ENCODE results near the gene VAMP3.
A peak's percentile ranks its signal among the peaks of the same experiment; 100 is the strongest.

The VAMP3 gene

GRCh38 chr1:7751174-7751573, 19.9 kb upstream of the VAMP3 start:
- TF ChIP-seq ZNF274 (IDR thresholded peaks at IDR 0.05; ENCODE audit: low read depth, low read length): no peak
- TF ChIP-seq YY1 (IDR thresholded peaks at IDR 0.05; ENCODE audit: insufficient read depth, insufficient read length): no peak
- TF ChIP-seq SUZ12 (IDR thresholded peaks at IDR 0.05; ENCODE audit: extremely low read depth, insufficient read depth, insufficient read length): no peak
- H3K36me3 ChIP-seq (ENCODE audit: insufficient read depth, insufficient read length, low read length): peaks cover 19% of the 10 kb centered on the region
- no peak overlapping the region for H3K9ac ChIP-seq (ENCODE audit: insufficient read length, low read depth)
- H3K27me3 ChIP-seq (ENCODE audit: insufficient read depth, insufficient read length): no peaks in the 10 kb centered on the region
- no peak overlapping the region for H3K4me3 ChIP-seq (ENCODE audit: insufficient read length, low read depth)
- H3K4me1 ChIP-seq (ENCODE audit: insufficient read depth, insufficient read length): no peaks in the 10 kb centered on the region
- no peak for DNase-seq (ENCODE audit: low read depth, low spot score)
- no peaks in the 10 kb centered on the region for H3K9me3 ChIP-seq (ENCODE audit: insufficient read depth, low read length)

- H3K4me3 ChIP-seq (ENCODE audit: insufficient read length, low read depth): no peak overlapping the region
- DNase-seq (ENCODE audit: low read depth, low spot score): no peak
Measured at GRCh38 chr1:7752512-7753417, 18.3 kb upstream of the VAMP3 start.

GRCh38 chr1:7753641-7754040, 17.5 kb upstream of the VAMP3 start:
- H3K27me3 ChIP-seq (ENCODE audit: insufficient read depth, insufficient read length): no peaks in the 10 kb centered on the region
- H3K4me3 ChIP-seq (ENCODE audit: insufficient read length, low read depth): no peak overlapping the region
- DNase-seq (ENCODE audit: low read depth, low spot score): no peak
- no peaks in the 10 kb centered on the region for H3K9me3 ChIP-seq (ENCODE audit: insufficient read depth, low read length)
- no peaks in the 10 kb centered on the region for H3K4me1 ChIP-seq (ENCODE audit: insufficient read depth, insufficient read length)
- TF ChIP-seq YY1 (IDR thresholded peaks at IDR 0.05; ENCODE audit: insufficient read depth, insufficient read length): no peak
- no peak for TF ChIP-seq SUZ12 (IDR thresholded peaks at IDR 0.05; ENCODE audit: extremely low read depth, insufficient read depth, insufficient read length)
- no peak for TF ChIP-seq ZNF274 (IDR thresholded peaks at IDR 0.05; ENCODE audit: low read depth, low read length)
- H3K36me3 ChIP-seq (ENCODE audit: insufficient read depth, insufficient read length, low read length): peaks cover 8% of the 10 kb centered on the region
- no peak overlapping the region for H3K9ac ChIP-seq (ENCODE audit: insufficient read length, low read depth)

More at GRCh38 chr1:7752512-7753417, 18.3 kb upstream of the VAMP3 start:
- H3K36me3 ChIP-seq (ENCODE audit: insufficient read depth, insufficient read length, low read length): peaks cover 14% of the 10 kb centered on the region
- H3K4me1 ChIP-seq (ENCODE audit: insufficient read depth, insufficient read length): no peaks in the 10 kb centered on the region
- no peaks in the 10 kb centered on the region for H3K27me3 ChIP-seq (ENCODE audit: insufficient read depth, insufficient read length)
- no peaks in the 10 kb centered on the region for H3K9me3 ChIP-seq (ENCODE audit: insufficient read depth, low read length)
- TF ChIP-seq SUZ12 (IDR thresholded peaks at IDR 0.05; ENCODE audit: extremely low read depth, insufficient read depth, insufficient read length) (no peak), YY1 (IDR thresholded peaks at IDR 0.05; ENCODE audit: insufficient read depth, insufficient read length) (no peak), ZNF274 (IDR thresholded peaks at IDR 0.05; ENCODE audit: low read depth, low read length) (no peak)
- peak overlapping the region; percentile 21 for H3K9ac ChIP-seq (ENCODE audit: insufficient read length, low read depth)

- DNase-seq (ENCODE audit: low read depth, low spot score): no peak
- H3K4me3 ChIP-seq (ENCODE audit: insufficient read length, low read depth): no peak overlapping the region
- no peaks in the 10 kb centered on the region for H3K27me3 ChIP-seq (ENCODE audit: insufficient read depth, insufficient read length)
- H3K9me3 ChIP-seq (ENCODE audit: insufficient read depth, low read length): no peaks in the 10 kb centered on the region
- H3K9ac ChIP-seq (ENCODE audit: insufficient read length, low read depth): no peak overlapping the region
- peaks cover 6% of the 10 kb centered on the region for H3K36me3 ChIP-seq (ENCODE audit: insufficient read depth, insufficient read length, low read length)
- TF ChIP-seq ZNF274 (IDR thresholded peaks at IDR 0.05; ENCODE audit: low read depth, low read length) (no peak), YY1 (IDR thresholded peaks at IDR 0.05; ENCODE audit: insufficient read depth, insufficient read length) (no peak), SUZ12 (IDR thresholded peaks at IDR 0.05; ENCODE audit: extremely low read depth, insufficient read depth, insufficient read length) (no peak)
- H3K4me1 ChIP-seq (ENCODE audit: insufficient read depth, insufficient read length): no peaks in the 10 kb centered on the region
Measured at GRCh38 chr1:7754234-7754633, 16.9 kb upstream of the VAMP3 start.

- DNase-seq (ENCODE audit: low read depth, low spot score): no peak
- H3K36me3 ChIP-seq (ENCODE audit: insufficient read depth, insufficient read length, low read length): peaks cover 2% of the 10 kb centered on the region
Measured at GRCh38 chr1:7755448-7755847, 15.6 kb upstream of the VAMP3 start.

GRCh38 chr1:7760245-7760644, 10.9 kb upstream of the VAMP3 start:
- Histone ChIP-seq H3K9me3 (ENCODE audit: insufficient read depth, low read length) (no peaks in the 10 kb centered on the region), H3K4me3 (ENCODE audit: insufficient read length, low read depth) (no peak overlapping the region), H3K4me1 (ENCODE audit: insufficient read depth, insufficient read length) (no peaks in the 10 kb centered on the region), H3K27me3 (ENCODE audit: insufficient read depth, insufficient read length) (no peaks in the 10 kb centered on the region), H3K36me3 (ENCODE audit: insufficient read depth, insufficient read length, low read length) (peaks cover 2% of the 10 kb centered on the region), H3K9ac (ENCODE audit: insufficient read length, low read depth) (no peak overlapping the region)
- TF ChIP-seq YY1 (IDR thresholded peaks at IDR 0.05; ENCODE audit: insufficient read depth, insufficient read length) (no peak), SUZ12 (IDR thresholded peaks at IDR 0.05; ENCODE audit: extremely low read depth, insufficient read depth, insufficient read length) (no peak)
- DNase-seq (ENCODE audit: low read depth, low spot score): no peak

More at GRCh38 chr1:7755448-7755847, 15.6 kb upstream of the VAMP3 start:
- no peak for TF ChIP-seq SUZ12 (IDR thresholded peaks at IDR 0.05; ENCODE audit: extremely low read depth, insufficient read depth, insufficient read length)
- TF ChIP-seq ZNF274 (IDR thresholded peaks at IDR 0.05; ENCODE audit: low read depth, low read length): no peak
- Histone ChIP-seq H3K4me3 (ENCODE audit: insufficient read length, low read depth) (no peak overlapping the region), H3K9me3 (ENCODE audit: insufficient read depth, low read length) (no peaks in the 10 kb centered on the region), H3K9ac (ENCODE audit: insufficient read length, low read depth) (no peak overlapping the region), H3K4me1 (ENCODE audit: insufficient read depth, insufficient read length) (no peaks in the 10 kb centered on the region), H3K27me3 (ENCODE audit: insufficient read depth, insufficient read length) (no peaks in the 10 kb centered on the region)

- no peak overlapping the region for H3K4me3 ChIP-seq (ENCODE audit: insufficient read length, low read depth)
- no peak overlapping the region for H3K9ac ChIP-seq (ENCODE audit: insufficient read length, low read depth)
- H3K36me3 ChIP-seq (ENCODE audit: insufficient read depth, insufficient read length, low read length): no peaks in the 10 kb centered on the region
- no peak for DNase-seq (ENCODE audit: low read depth, low spot score)
- TF ChIP-seq ZNF274 (IDR thresholded peaks at IDR 0.05; ENCODE audit: low read depth, low read length) (no peak), YY1 (IDR thresholded peaks at IDR 0.05; ENCODE audit: insufficient read depth, insufficient read length) (no peak), SUZ12 (IDR thresholded peaks at IDR 0.05; ENCODE audit: extremely low read depth, insufficient read depth, insufficient read length) (no peak)
- H3K27me3 ChIP-seq (ENCODE audit: insufficient read depth, insufficient read length): no peaks in the 10 kb centered on the region
- H3K4me1 ChIP-seq (ENCODE audit: insufficient read depth, insufficient read length): no peaks in the 10 kb centered on the region
- no peaks in the 10 kb centered on the region for H3K9me3 ChIP-seq (ENCODE audit: insufficient read depth, low read length)
Measured at GRCh38 chr1:7761103-7761502, 10.0 kb upstream of the VAMP3 start.
